Neural progenitor cell (in vitro differentiated cells): ENCODE data around the gene CCDC102B. TPM values are rescaled to one million over a fixed set of nuclear protein-coding genes. Genes with fewer than 3 reads are reported as not detected.

Experiments used
- DNase-seq: peaks from one replicate; pipeline ENCODE4 v3.0.0-alpha.2; 2016; ENCODE audit warnings: low spot score
- H2AFZ ChIP-seq: fragments of 200-600 bp; sonication (generic); replicated peaks from 2 replicates; pipeline ENCODE4 v1.6.1; 2016; ENCODE audit warnings: antibody characterized with exemption
- H3F3A ChIP-seq: fragments of 200-600 bp; sonication (generic); 2 replicates; pipeline ENCODE4 v1.6.1; 2016; ENCODE audit warnings: antibody characterized with exemption, low read depth
- H3K27ac ChIP-seq: fragments of 200-600 bp; sonication (generic); 2 replicates; pipeline ENCODE4 v1.5.1; 2016; ENCODE audit warnings: mild to moderate bottlenecking
- H3K27me3 ChIP-seq: fragments of 200-600 bp; sonication (generic); 2 replicates; pipeline ENCODE4 v1.6.1; 2016; ENCODE audit warnings: mild to moderate bottlenecking, moderate library complexity
- H3K36me3 ChIP-seq: fragments of 200-600 bp; sonication (generic); 2 replicates; pipeline ENCODE4 v1.5.1; 2016
- H3K4me1 ChIP-seq: fragments of 200-600 bp; sonication (generic); 2 replicates; pipeline ENCODE4 v1.6.1; 2016; ENCODE audit warnings: mixed run types
- H3K4me2 ChIP-seq: fragments of 200-600 bp; sonication (generic); 2 replicates; pipeline ENCODE4 v1.6.1; 2016
- H3K4me3 ChIP-seq: fragments of 200-600 bp; sonication (generic); 2 replicates; pipeline ENCODE4 v1.5.1; 2016
- H3K79me2 ChIP-seq: fragments of 200-600 bp; sonication (generic); 2 replicates; pipeline ENCODE4 v1.6.1; 2016; ENCODE audit warnings: low read depth
- H3K9ac ChIP-seq: fragments of 200-600 bp; sonication (generic); 2 replicates; pipeline ENCODE4 v1.6.1; 2016
- H3K9me3 ChIP-seq: fragments of 200-600 bp; sonication (generic); 2 replicates; pipeline ENCODE4 v1.5.1; 2016; ENCODE audit warnings: low read depth
- H4K20me1 ChIP-seq: fragments of 200-600 bp; sonication (generic); 2 replicates; pipeline ENCODE4 v1.6.1; 2016; ENCODE audit warnings: low read depth
- H3K27ac Mint-ChIP-seq: 3 replicates; pipeline ENCODE4 v1.8.0; 2021; ENCODE audit warnings: mixed read lengths
- H3K27me3 Mint-ChIP-seq: 2 replicates; pipeline ENCODE4 v1.8.0; 2022; ENCODE audit warnings: low read depth, mild to moderate bottlenecking, inconsistent platforms, moderate library complexity, mixed read lengths; ENCODE audit not compliant: insufficient read depth
- H3K36me3 Mint-ChIP-seq: 3 replicates; pipeline ENCODE4 v1.8.0; 2021; ENCODE audit warnings: mixed read lengths
- H3K4me1 Mint-ChIP-seq: 3 replicates; pipeline ENCODE4 v1.8.0; 2021; ENCODE audit warnings: mixed read lengths
- H3K4me3 Mint-ChIP-seq: 3 replicates; pipeline ENCODE4 v1.8.0; 2021; ENCODE audit warnings: mild to moderate bottlenecking, moderate library complexity, mixed read lengths
- H3K9me3 Mint-ChIP-seq: 3 replicates; pipeline ENCODE4 v1.8.0; 2020; ENCODE audit warnings: mixed read lengths
- CTCF ChIP-seq: fragments of 200-600 bp; sonication (generic); IDR thresholded peaks from 2 replicates; pipeline ENCODE4 v1.5.1; 2017; ENCODE audit warnings: antibody characterized with exemption, mild to moderate bottlenecking
- EZH2 ChIP-seq: fragments of 200-600 bp; sonication (generic); IDR thresholded peaks from 2 replicates; pipeline ENCODE4 v1.6.1; 2017; ENCODE audit warnings: antibody characterized with exemption, mild to moderate bottlenecking, moderate library complexity
- EZH2phosphoT487 ChIP-seq: fragments of 200-600 bp; sonication (generic); IDR thresholded peaks from 2 replicates; pipeline ENCODE4 v1.6.1; 2017; ENCODE audit warnings: antibody characterized with exemption
- total RNA-seq: library from RNA; depleted of rRNA; stranded (reverse); fragments of >200 nt; gene quantifications from 2 replicates; pipeline ENCODE4 v1.2.3, GENCODE V29; 2015; ENCODE audit warnings: low replicate concordance

CCDC102B gene
- total RNA-seq, 1 donor from 2014 or later, result 26.2 TPM

DNA sequence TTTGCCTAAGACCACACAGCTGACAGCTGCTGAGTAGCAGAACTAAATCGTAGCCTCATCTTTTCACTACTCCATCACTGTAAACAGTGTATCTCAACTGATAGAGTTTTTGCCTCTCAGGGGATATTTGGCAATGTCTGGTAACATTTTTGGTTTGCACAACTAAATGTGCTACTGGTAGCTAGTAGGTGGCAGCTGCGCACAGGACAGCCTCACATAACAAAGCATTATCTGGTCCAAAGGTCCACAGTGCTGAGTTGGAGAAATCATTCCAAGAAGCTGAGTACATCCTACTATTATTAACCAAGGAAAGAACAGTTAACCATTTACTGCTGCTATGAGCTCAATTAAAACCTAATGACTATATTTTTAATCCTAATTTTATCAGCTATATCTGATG is 6.1 kb upstream of the CCDC102B start:
- Mint-ChIP-seq H3K9me3 (peaks cover 2% of the 10 kb centered on the region), H3K27me3 (no peaks in the 10 kb centered on the region), H3K36me3 (no peaks in the 10 kb centered on the region), H3K4me3 (no peak overlapping the region), H3K27ac (no peak overlapping the region), H3K4me1 (no peaks in the 10 kb centered on the region)
- Histone ChIP-seq H3F3A (no peaks in the 10 kb centered on the region), H3K4me1 (no peaks in the 10 kb centered on the region), H3K9me3 (no peaks in the 10 kb centered on the region), H2AFZ (no peak overlapping the region), H3K9ac (no peak overlapping the region), H3K27me3 (no peaks in the 10 kb centered on the region), H3K4me3 (no peak overlapping the region), H4K20me1 (no peaks in the 10 kb centered on the region), H3K4me2 (no peak overlapping the region), H3K27ac (no peak overlapping the region), H3K36me3 (no peaks in the 10 kb centered on the region), H3K79me2 (no peaks in the 10 kb centered on the region)
- DNase-seq, result no peak
- no peak for TF ChIP-seq CTCF
- no peak for TF ChIP-seq EZH2phosphoT487
- no peak for TF ChIP-seq EZH2

DNA sequence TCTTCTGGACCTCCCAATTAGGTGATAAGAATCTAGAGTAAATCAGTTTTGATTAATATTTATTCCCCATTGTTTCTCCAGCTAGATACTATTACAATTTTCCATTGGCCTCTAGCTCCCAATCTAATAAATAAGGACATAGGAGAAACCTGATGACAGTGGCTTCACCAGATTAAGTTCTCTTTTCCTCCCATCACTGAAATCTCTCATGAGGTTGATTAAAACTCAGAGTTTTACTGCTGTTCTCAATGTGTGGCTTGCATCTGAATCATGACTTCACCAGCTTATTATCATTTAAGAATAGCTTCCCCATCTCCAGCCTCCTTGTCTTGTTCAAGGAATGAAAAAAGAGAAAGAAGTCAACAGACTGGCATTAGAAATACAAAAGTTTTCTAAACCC is 3.9 kb upstream of the CCDC102B start:
- TF ChIP-seq CTCF, result no peak
- TF ChIP-seq EZH2, result no peak
- DNase-seq, result no peak
- Histone ChIP-seq H3K4me2 (no peak overlapping the region), H3K4me1 (no peaks in the 10 kb centered on the region), H3K9me3 (no peaks in the 10 kb centered on the region), H3K79me2 (no peaks in the 10 kb centered on the region), H3K27ac (no peak overlapping the region), H2AFZ (no peak overlapping the region), H3K36me3 (no peaks in the 10 kb centered on the region), H3K4me3 (no peak overlapping the region), H3K27me3 (no peaks in the 10 kb centered on the region), H3F3A (no peaks in the 10 kb centered on the region), H4K20me1 (no peaks in the 10 kb centered on the region), H3K9ac (no peak overlapping the region)
- Mint-ChIP-seq H3K9me3 (peaks cover 2% of the 10 kb centered on the region), H3K4me1 (no peaks in the 10 kb centered on the region), H3K27ac (no peak overlapping the region), H3K36me3 (no peaks in the 10 kb centered on the region), H3K27me3 (no peaks in the 10 kb centered on the region), H3K4me3 (no peak overlapping the region)

DNA sequence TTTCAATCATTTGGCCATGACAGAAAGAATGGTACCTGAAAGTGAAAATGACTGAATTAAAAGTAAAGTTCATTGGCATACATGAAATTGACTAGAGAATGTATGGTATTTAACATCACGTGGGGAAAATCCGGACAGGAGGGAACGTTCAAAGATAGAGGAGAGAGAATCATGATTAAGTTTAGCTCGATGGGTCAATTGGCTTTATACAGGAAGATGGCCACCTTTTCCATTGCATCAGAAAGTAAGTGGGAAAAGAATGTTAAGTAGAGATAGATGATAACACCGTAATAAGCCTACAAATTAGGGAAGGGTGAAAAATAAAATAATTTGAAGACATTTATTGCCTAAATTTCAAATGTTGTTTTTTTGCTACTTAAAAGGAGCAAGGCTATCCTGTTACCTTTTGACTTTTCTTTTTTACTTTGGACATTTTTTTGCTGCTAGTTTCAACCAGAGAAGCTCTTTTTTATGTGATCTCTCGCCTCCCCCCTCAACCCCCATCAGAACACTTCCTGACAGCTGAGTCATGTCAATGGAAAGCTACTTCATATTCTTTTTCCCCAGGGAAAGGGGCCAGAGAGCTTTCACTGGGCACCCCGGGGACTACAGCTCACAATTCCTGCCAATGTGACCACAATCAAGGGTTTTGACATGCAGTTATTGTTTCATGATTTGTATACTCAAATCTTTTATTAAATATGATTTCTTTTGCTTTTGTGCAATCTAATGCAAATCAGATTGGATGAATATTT is 767 bp upstream of the CCDC102B start:
- H3K4me1 Mint-ChIP-seq, result no peaks in the 10 kb centered on the region
- H3K9me3 ChIP-seq, result no peaks in the 10 kb centered on the region
- H3K4me2 ChIP-seq, result no peak overlapping the region
- H3K27ac ChIP-seq, result no peak overlapping the region
- no peaks in the 10 kb centered on the region for H3K4me1 ChIP-seq
- H3K9ac ChIP-seq, result no peak overlapping the region
- no peak overlapping the region for H2AFZ ChIP-seq
- peaks cover 1% of the 10 kb centered on the region for H3K36me3 Mint-ChIP-seq
- no peak for TF ChIP-seq CTCF
- TF ChIP-seq EZH2, result no peak
- no peak for TF ChIP-seq EZH2phosphoT487
- H3K27me3 ChIP-seq, result no peaks in the 10 kb centered on the region
- H3K4me3 Mint-ChIP-seq, result no peak overlapping the region
- no peaks in the 10 kb centered on the region for H3F3A ChIP-seq
- no peak overlapping the region for H3K27ac Mint-ChIP-seq
- H4K20me1 ChIP-seq, result no peaks in the 10 kb centered on the region
- no peaks in the 10 kb centered on the region for H3K36me3 ChIP-seq
- H3K4me3 ChIP-seq, result no peak overlapping the region
- no peaks in the 10 kb centered on the region for H3K9me3 Mint-ChIP-seq
- no peaks in the 10 kb centered on the region for H3K27me3 Mint-ChIP-seq
- no peak for DNase-seq
- no peaks in the 10 kb centered on the region for H3K79me2 ChIP-seq
